H9 (cell line): ENCODE results near the gene NDE1. TPM values are rescaled to one million over a fixed set of nuclear protein-coding genes. Genes with fewer than 3 reads are reported as not detected.

Experiments
- DNase-seq: peaks from one replicate; pipeline ENCODE4 v3.0.0-alpha.2; 2017
- H2AFZ ChIP-seq: one replicate; pipeline ENCODE4 v1.6.1; 2013; ENCODE audit warnings: mild to moderate bottlenecking, low read length, control low read depth, moderate library complexity
- H2AK5ac ChIP-seq: 2 replicates; pipeline ENCODE4 v1.6.1; 2013; ENCODE audit warnings: low read length, control low read depth, mixed read lengths; ENCODE audit not compliant: insufficient read length
- H2BK120ac ChIP-seq: one replicate; pipeline ENCODE4 v1.6.1; 2013; ENCODE audit warnings: low read depth, mild to moderate bottlenecking, low read length, control low read depth, inconsistent platforms; ENCODE audit not compliant: poor library complexity, severe bottlenecking
- H2BK12ac ChIP-seq: 2 replicates; pipeline ENCODE4 v1.6.1; 2013; ENCODE audit warnings: low read length, control low read depth, mixed read lengths, low read depth; ENCODE audit not compliant: insufficient read length
- H2BK15ac ChIP-seq: 2 replicates; pipeline ENCODE4 v1.6.1; 2013; ENCODE audit warnings: low read depth, low read length, control low read depth
- H2BK20ac ChIP-seq: one replicate; pipeline ENCODE4 v1.6.1; 2013; ENCODE audit warnings: low read depth, mild to moderate bottlenecking, low read length, control low read depth, inconsistent platforms; ENCODE audit not compliant: poor library complexity, severe bottlenecking
- H2BK5ac ChIP-seq: 2 replicates; pipeline ENCODE4 v1.6.1; 2013; ENCODE audit warnings: low read length, control low read depth, mixed read lengths; ENCODE audit not compliant: insufficient read length
- H3K14ac ChIP-seq: 2 replicates; pipeline ENCODE4 v1.6.1; 2013; ENCODE audit warnings: low read length, control low read depth; ENCODE audit not compliant: insufficient read depth
- H3K18ac ChIP-seq: 2 replicates; pipeline ENCODE4 v1.6.1; 2013; ENCODE audit warnings: low read depth, mild to moderate bottlenecking, mixed read lengths, low read length, control low read depth; ENCODE audit not compliant: insufficient read length
- H3K23ac ChIP-seq: 2 replicates; pipeline ENCODE4 v1.6.1; 2013; ENCODE audit warnings: low read length, control low read depth, mixed read lengths, low read depth; ENCODE audit not compliant: insufficient read length
- H3K23me2 ChIP-seq: 2 replicates; pipeline ENCODE4 v1.6.1; 2013; ENCODE audit warnings: low read depth, mild to moderate bottlenecking, mixed read lengths, low read length, control low read depth; ENCODE audit not compliant: insufficient read length, poor library complexity, severe bottlenecking
- H3K27ac ChIP-seq: 2 replicates; pipeline ENCODE4 v1.5.1; 2013; ENCODE audit warnings: low read length, control low read depth, mixed read lengths, low read depth; ENCODE audit not compliant: insufficient read length
- H3K27me3 ChIP-seq: 2 replicates; pipeline ENCODE4 v1.6.1; 2013; ENCODE audit warnings: low read length, control low read depth, inconsistent platforms; ENCODE audit not compliant: insufficient read depth
- H3K4ac ChIP-seq: 2 replicates; pipeline ENCODE4 v1.6.1; 2013; ENCODE audit warnings: low read depth, mild to moderate bottlenecking, control low read depth, inconsistent platforms, low read length, moderate library complexity
- H3K4me1 ChIP-seq: 2 replicates; pipeline ENCODE4 v1.6.1; 2013; ENCODE audit warnings: low read length, control low read depth, inconsistent platforms; ENCODE audit not compliant: insufficient read depth
- H3K4me2 ChIP-seq: 2 replicates; pipeline ENCODE4 v1.6.1; 2013; ENCODE audit warnings: low read length, control low read depth, mixed read lengths; ENCODE audit not compliant: insufficient read length, insufficient read depth
- H3K56ac ChIP-seq: 2 replicates; pipeline ENCODE4 v1.6.1; 2013; ENCODE audit warnings: low read depth, mild to moderate bottlenecking, mixed read lengths, low read length, control low read depth; ENCODE audit not compliant: insufficient read length
- H3K79me1 ChIP-seq: 2 replicates; pipeline ENCODE4 v1.6.1; 2013; ENCODE audit warnings: low read depth, mild to moderate bottlenecking, moderate library complexity, low read length, control low read depth, inconsistent platforms; ENCODE audit not compliant: insufficient read depth, poor library complexity, severe bottlenecking
- H3K79me2 ChIP-seq: 2 replicates; pipeline ENCODE4 v1.6.1; 2013; ENCODE audit warnings: low read length, control low read depth, inconsistent platforms; ENCODE audit not compliant: insufficient read depth
- H3K9ac ChIP-seq: 2 replicates; pipeline ENCODE4 v1.6.1; 2013; ENCODE audit warnings: low read length, control low read depth, mixed read lengths; ENCODE audit not compliant: insufficient read length; ENCODE audit errors: extremely low read depth
- H3K9me3 ChIP-seq: one replicate; pipeline ENCODE4 v1.6.1; 2013; ENCODE audit warnings: low read depth, low read length, inconsistent platforms; ENCODE audit not compliant: control insufficient read depth
- H3T11ph ChIP-seq: one replicate; pipeline ENCODE4 v1.6.1; 2013; ENCODE audit warnings: mild to moderate bottlenecking, low read length, control low read depth, inconsistent platforms
- H4K20me1 ChIP-seq: one replicate; pipeline ENCODE4 v1.6.1; 2013; ENCODE audit not compliant: control insufficient read depth, insufficient read length, insufficient read depth
- H4K5ac ChIP-seq: 2 replicates; pipeline ENCODE4 v1.6.1; 2013; ENCODE audit warnings: low read depth, mild to moderate bottlenecking, mixed read lengths, low read length, control low read depth; ENCODE audit not compliant: insufficient read length
- H4K8ac ChIP-seq: replicated peaks from 2 replicates; pipeline ENCODE4 v1.6.1; 2013; ENCODE audit warnings: low read length, control low read depth, mixed read lengths, low read depth; ENCODE audit not compliant: insufficient read length
- H4K91ac ChIP-seq: 2 replicates; pipeline ENCODE4 v1.6.1; 2013; ENCODE audit warnings: low read depth, mild to moderate bottlenecking, moderate library complexity, mixed read lengths, low read length, control low read depth; ENCODE audit not compliant: insufficient read length
- H3K27ac Mint-ChIP-seq, 3 experiments: 2 replicates in 2 of 3; 3 replicates in 1 of 3; pipeline ENCODE4 v1.8.0; 2020 to 2021; ENCODE audit warnings: mixed read lengths in 3 of 3, mild to moderate bottlenecking in 1 of 3, moderate library complexity in 1 of 3
- H3K27me3 Mint-ChIP-seq: 2 replicates; pipeline ENCODE4 v1.8.0; 2021; ENCODE audit warnings: low read depth, mild to moderate bottlenecking, moderate library complexity, mixed read lengths
- H3K36me3 Mint-ChIP-seq, 3 experiments: 2 replicates in 2 of 3; 3 replicates in 1 of 3; pipeline ENCODE4 v1.8.0; 2020 to 2021; ENCODE audit warnings: low read depth in 3 of 3, mixed read lengths in 3 of 3; ENCODE audit not compliant: insufficient read depth in 1 of 3
- H3K4me1 Mint-ChIP-seq, 2 experiments: 2 replicates each; pipeline ENCODE4 v1.8.0; 2020; ENCODE audit warnings: mixed read lengths in 2 of 2
- H3K4me3 Mint-ChIP-seq, 2 experiments: 2 replicates in 1 of 2; 3 replicates in 1 of 2; pipeline ENCODE4 v1.8.0; 2020 to 2021; ENCODE audit warnings: mild to moderate bottlenecking in 2 of 2, mixed read lengths in 2 of 2, moderate library complexity in 1 of 2
- H3K9me3 Mint-ChIP-seq, 2 experiments: 2 replicates in 1 of 2; 3 replicates in 1 of 2; pipeline ENCODE4 v1.8.0; 2020; ENCODE audit warnings: mild to moderate bottlenecking in 2 of 2, mixed read lengths in 2 of 2, moderate library complexity in 1 of 2
- CTCF ChIP-seq: fragments of 200-600 bp; sonication (generic); conservative IDR thresholded peaks from 3 replicates; pipeline ENCODE4 v1.8.0; 2021; ENCODE audit warnings: antibody characterized with exemption, mild to moderate bottlenecking
- WGBS: extraction: QIAGEN DNeasy Blood & Tissue Kit; methylation state at CpG from one replicate; pipeline ENCODE4 v1.1.7; 2013; ENCODE audit warnings: missing lambda C conversion rate, low lambda C conversion rate, mixed read lengths; ENCODE audit not compliant: insufficient read length; ENCODE audit errors: extremely low coverage; 5-methylcytosine and 5-hydroxymethylcytosine counted together
- total RNA-seq: library from RNA; stranded (reverse); gene quantifications from 2 replicates; pipeline ENCODE4 v1.2.1, GENCODE V29; 2021

Gene NDE1
- total RNA-seq, 1 experiment from 2014 or later = 49.6 TPM

- H3T11ph ChIP-seq = no peak overlapping the region
- no peak overlapping the region for H2AK5ac ChIP-seq
- Mint-ChIP-seq H3K27ac (no peak overlapping the region), H3K4me3 (no peak overlapping the region), H3K9me3 (no peaks in the 10 kb centered on the region), H3K27me3 (no peaks in the 10 kb centered on the region), H3K36me3 (peaks cover 21 to 75% (median 61%) of the 10 kb centered on the region in 3 experiments; a peak in 6 of 7 replicates), H3K4me1 (peaks cover 3 to 11% of the 10 kb centered on the region in 2 experiments)
- H4K91ac ChIP-seq = no peak overlapping the region
- H3K23ac ChIP-seq = no peak overlapping the region
- H2BK20ac ChIP-seq = no peak overlapping the region
- no peaks in the 10 kb centered on the region for H3K79me2 ChIP-seq
- no peak overlapping the region for H3K18ac ChIP-seq
- no peaks in the 10 kb centered on the region for H3K4me1 ChIP-seq
- H2BK15ac ChIP-seq = no peak overlapping the region
- H2BK5ac ChIP-seq = no peak overlapping the region
- no peak overlapping the region for H4K8ac ChIP-seq
- no peak overlapping the region for H2BK12ac ChIP-seq
- no peak overlapping the region for H2AFZ ChIP-seq
- no peak overlapping the region for H3K14ac ChIP-seq
- DNase-seq = no peak
- whole genome bisulfite sequencing = no CpG with 5 or more reads among the region's 19 CpGs
- no peak overlapping the region for H3K27ac ChIP-seq
- H3K9me3 ChIP-seq = no peaks in the 10 kb centered on the region
- H3K56ac ChIP-seq = no peak overlapping the region
- H2BK120ac ChIP-seq = no peak overlapping the region
- no peak overlapping the region for H3K4me2 ChIP-seq
- no peak overlapping the region for H3K9ac ChIP-seq
- H4K5ac ChIP-seq = no peak overlapping the region
- no peaks in the 10 kb centered on the region for H3K27me3 ChIP-seq
- no peaks in the 10 kb centered on the region for H3K79me1 ChIP-seq
- H3K4ac ChIP-seq = no peak overlapping the region
- no peaks in the 10 kb centered on the region for H4K20me1 ChIP-seq
- no peak for TF ChIP-seq CTCF
- H3K23me2 ChIP-seq = no peaks in the 10 kb centered on the region
These were observed 41.4 kb upstream of the NDE1 start for GRCh38 chr16:15608398-15609285.
